Suprapubic skin (tissue), 4 donors: ENCODE measurements around the gene PTPRN2. TPM values are rescaled to one million over a fixed set of nuclear protein-coding genes. Genes with fewer than 3 reads are reported as not detected.

Experiments
- DNase-seq, 2 donors: peaks; one replicate each; pipeline ENCODE4 v3.0.0-alpha.2; 2019; ENCODE audit warnings: low spot score in 2 of 2
- H3K27ac ChIP-seq: fragments of 200-600 bp; sonication (generic); one replicate; pipeline ENCODE4 v1.5.1; 2019
- H3K27me3 ChIP-seq: fragments of 200-600 bp; sonication (generic); one replicate; pipeline ENCODE4 v1.5.1; 2019
- H3K36me3 ChIP-seq: fragments of 200-600 bp; sonication (generic); one replicate; pipeline ENCODE4 v1.5.1; 2019
- H3K4me1 ChIP-seq: fragments of 200-600 bp; sonication (generic); one replicate; pipeline ENCODE4 v1.5.1; 2019
- H3K4me3 ChIP-seq: fragments of 200-600 bp; sonication (generic); one replicate; pipeline ENCODE4 v1.5.1; 2019; ENCODE audit warnings: mild to moderate bottlenecking
- H3K9me3 ChIP-seq: fragments of 200-600 bp; sonication (generic); one replicate; pipeline ENCODE4 v1.5.1; 2019
- EP300 ChIP-seq: sonication (generic); formaldehyde crosslinking; IDR thresholded peaks from one replicate; pipeline ENCODE4 v1.6.1; 2017; ENCODE audit warnings: antibody characterized with exemption
- POLR2A ChIP-seq, 2 donors: fragments of 450-650 bp; IDR thresholded peaks; one replicate each; pipeline ENCODE4 v1.6.1; 2017; ENCODE audit warnings: antibody characterized with exemption in 2 of 2, mild to moderate bottlenecking in 2 of 2, moderate library complexity in 2 of 2
- POLR2AphosphoS5 ChIP-seq, 3 donors: sonication (generic); formaldehyde crosslinking; IDR thresholded peaks; one replicate each; pipeline ENCODE4 v1.6.1; 2017; ENCODE audit warnings: antibody characterized with exemption in 3 of 3
- WGBS: methylation state at CpG from one replicate; pipeline ENCODE4 v1.1.5; 2018; 5-methylcytosine and 5-hydroxymethylcytosine counted together
- total RNA-seq, 4 donors: library from RNA; depleted of rRNA; stranded (reverse); fragments of >200 nt; gene quantifications; one replicate each; pipeline ENCODE4 v1.1.0, GENCODE V29; 2016
- TF ChIP-seq, protein P1 (sequence below), 2 donors: fragments of 200-600 bp in 1 of 2; fragments of 450-650 bp in 1 of 2; sonication (generic) in 1 of 2; IDR thresholded peaks; one replicate each; pipeline ENCODE4 v1.5.1; 2016 to 2019; ENCODE audit warnings: antibody characterized with exemption in 2 of 2, mild to moderate bottlenecking in 1 of 2, moderate library complexity in 1 of 2

The PTPRN2 gene
- total RNA-seq, 4 donors from 2014 or later = 0.23 to 1.8 (median 1.3) TPM

GRCh38 chr7:157537056-157537455 is 1050.6 kb downstream of the PTPRN2 start:
- Histone ChIP-seq H3K27me3 (no peaks in the 10 kb centered on the region), H3K4me1 (no peaks in the 10 kb centered on the region), H3K9me3 (no peaks in the 10 kb centered on the region), H3K4me3 (no peak overlapping the region), H3K27ac (no peak overlapping the region), H3K36me3 (no peaks in the 10 kb centered on the region)
- peak; percentile 17 to 21 for DNase-seq
- WGBS = 89% methylated on average over 5 of the region's 5 CpGs
- TF ChIP-seq, protein P1, sequence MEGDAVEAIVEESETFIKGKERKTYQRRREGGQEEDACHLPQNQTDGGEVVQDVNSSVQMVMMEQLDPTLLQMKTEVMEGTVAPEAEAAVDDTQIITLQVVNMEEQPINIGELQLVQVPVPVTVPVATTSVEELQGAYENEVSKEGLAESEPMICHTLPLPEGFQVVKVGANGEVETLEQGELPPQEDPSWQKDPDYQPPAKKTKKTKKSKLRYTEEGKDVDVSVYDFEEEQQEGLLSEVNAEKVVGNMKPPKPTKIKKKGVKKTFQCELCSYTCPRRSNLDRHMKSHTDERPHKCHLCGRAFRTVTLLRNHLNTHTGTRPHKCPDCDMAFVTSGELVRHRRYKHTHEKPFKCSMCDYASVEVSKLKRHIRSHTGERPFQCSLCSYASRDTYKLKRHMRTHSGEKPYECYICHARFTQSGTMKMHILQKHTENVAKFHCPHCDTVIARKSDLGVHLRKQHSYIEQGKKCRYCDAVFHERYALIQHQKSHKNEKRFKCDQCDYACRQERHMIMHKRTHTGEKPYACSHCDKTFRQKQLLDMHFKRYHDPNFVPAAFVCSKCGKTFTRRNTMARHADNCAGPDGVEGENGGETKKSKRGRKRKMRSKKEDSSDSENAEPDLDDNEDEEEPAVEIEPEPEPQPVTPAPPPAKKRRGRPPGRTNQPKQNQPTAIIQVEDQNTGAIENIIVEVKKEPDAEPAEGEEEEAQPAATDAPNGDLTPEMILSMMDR (IDR thresholded peaks at IDR 0.05) = no peak
- TF ChIP-seq EP300 (no peak), POLR2AphosphoS5 (IDR thresholded peaks at IDR 0.05) (no peak), POLR2A (IDR thresholded peaks at IDR 0.05) (no peak)

DNA sequence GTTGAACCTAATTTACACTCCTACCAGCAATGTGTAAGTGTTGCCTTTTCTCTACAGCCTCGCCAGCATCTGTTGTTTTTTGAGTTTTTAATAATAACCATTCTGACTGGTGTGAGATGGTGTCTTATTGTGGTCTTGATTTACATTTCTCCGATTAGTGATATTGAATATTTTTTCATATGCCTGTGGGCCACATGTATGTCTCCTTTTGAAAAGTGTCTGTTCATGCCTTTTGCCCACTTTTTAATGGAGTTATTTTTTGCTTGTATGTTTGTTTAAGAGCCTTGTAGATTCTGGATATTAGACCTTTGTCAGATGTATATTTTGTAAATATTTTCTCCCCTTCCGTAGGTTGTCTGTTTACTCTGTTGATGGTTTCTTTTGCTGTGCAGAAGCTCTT is 1055.6 kb downstream of the PTPRN2 start:
- Histone ChIP-seq H3K9me3 (no peaks in the 10 kb centered on the region), H3K27ac (no peak overlapping the region), H3K36me3 (no peaks in the 10 kb centered on the region), H3K4me3 (no peak overlapping the region), H3K4me1 (no peaks in the 10 kb centered on the region), H3K27me3 (peaks cover 5% of the 10 kb centered on the region)
- no peak for DNase-seq
- TF ChIP-seq, protein P1 (IDR thresholded peaks at IDR 0.05) = no peak
- TF ChIP-seq POLR2AphosphoS5 (IDR thresholded peaks at IDR 0.05) = no peak
- TF ChIP-seq EP300 = no peak
- TF ChIP-seq POLR2A (IDR thresholded peaks at IDR 0.05) = no peak
- WGBS = 94% methylated on average over 3 of the region's 3 CpGs

DNA sequence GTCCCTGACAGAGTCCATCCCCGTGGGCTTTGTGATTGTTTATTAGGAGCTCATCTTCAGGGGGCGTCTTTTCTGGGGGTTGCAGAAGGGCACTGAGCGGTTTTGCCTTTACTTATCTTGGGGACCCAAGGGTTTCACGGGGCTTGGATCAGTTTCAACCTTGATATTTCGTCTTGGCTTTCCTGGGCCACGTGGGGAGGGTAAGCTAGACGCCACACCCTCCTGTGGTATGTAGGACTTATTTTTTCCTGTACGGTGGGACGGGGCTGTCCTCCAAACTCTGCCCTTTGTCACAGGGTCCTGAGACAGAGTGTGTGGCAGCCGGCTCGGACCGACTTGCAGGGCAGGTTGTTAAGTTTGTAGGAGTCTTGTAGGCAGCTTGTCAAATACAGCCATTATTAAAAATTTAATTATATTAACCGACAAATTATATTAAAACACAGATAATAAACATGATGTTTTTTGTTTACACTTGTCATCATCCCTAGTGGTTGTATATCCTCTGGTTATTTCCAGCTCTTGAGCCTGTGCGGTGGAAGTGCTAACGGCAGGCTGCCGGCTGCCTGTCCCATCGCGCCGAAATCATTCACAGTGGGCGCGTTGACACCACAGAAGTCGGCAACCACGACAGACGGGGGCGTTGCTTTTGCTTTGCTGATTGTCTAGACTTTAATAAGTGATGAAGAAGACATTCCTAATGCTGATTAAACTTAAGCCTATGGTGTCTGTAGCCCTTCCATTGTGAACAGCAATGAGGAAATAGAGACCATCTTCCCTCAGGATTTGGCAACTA is 1057.7 kb downstream of the PTPRN2 start:
- Histone ChIP-seq H3K27ac (no peak overlapping the region), H3K27me3 (peaks cover 10% of the 10 kb centered on the region), H3K9me3 (no peaks in the 10 kb centered on the region), H3K36me3 (no peaks in the 10 kb centered on the region), H3K4me1 (no peaks in the 10 kb centered on the region), H3K4me3 (no peak overlapping the region)
- TF ChIP-seq EP300 (no peak), POLR2A (IDR thresholded peaks at IDR 0.05) (no peak), POLR2AphosphoS5 (IDR thresholded peaks at IDR 0.05) (no peak)
- TF ChIP-seq, protein P1 (IDR thresholded peaks at IDR 0.05) = no peak
- DNase-seq = peak; percentile 28 to 55
- WGBS = 70% methylated on average over 25 of the region's 25 CpGs

DNA sequence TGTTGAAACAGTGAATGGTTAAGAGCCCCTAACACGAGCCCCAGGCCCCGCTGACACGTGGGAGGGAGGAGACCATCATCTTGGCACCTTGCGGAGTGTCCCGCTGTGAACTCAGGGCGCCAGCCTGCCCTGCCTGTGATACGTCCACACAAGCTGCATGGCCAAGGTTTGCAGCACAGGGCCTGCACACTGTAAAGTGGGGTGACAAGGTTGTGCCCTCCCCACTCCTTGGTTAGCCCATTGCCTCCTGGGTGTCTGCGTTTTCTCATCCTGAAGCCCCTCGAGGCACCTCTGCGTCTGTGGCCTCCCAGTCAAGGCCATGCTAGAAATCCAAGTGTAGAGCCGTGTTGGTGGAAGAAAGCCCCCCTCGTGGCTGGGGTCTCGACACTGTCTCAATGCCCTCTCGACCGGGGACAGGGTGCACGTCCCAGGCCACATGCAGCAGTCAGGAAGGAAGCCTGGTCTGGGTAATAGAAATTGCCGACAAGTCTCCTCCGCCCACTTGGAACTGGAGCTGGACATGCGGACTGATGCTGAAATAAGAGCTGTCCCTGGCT is 1058.8 kb downstream of the PTPRN2 start:
- peaks cover 16% of the 10 kb centered on the region for H3K27me3 ChIP-seq
- H3K36me3 ChIP-seq = no peaks in the 10 kb centered on the region
- TF ChIP-seq POLR2A (IDR thresholded peaks at IDR 0.05) (no peak), EP300 (no peak), POLR2AphosphoS5 (IDR thresholded peaks at IDR 0.05) (no peak)
- TF ChIP-seq, protein P1 (IDR thresholded peaks at IDR 0.05) = no peak
- peak in 1 of 2 donors; percentile 72 for DNase-seq
- no peak overlapping the region for H3K4me3 ChIP-seq
- H3K27ac ChIP-seq = no peak overlapping the region
- H3K4me1 ChIP-seq = no peaks in the 10 kb centered on the region
- no peaks in the 10 kb centered on the region for H3K9me3 ChIP-seq
- WGBS = 55% methylated on average over 19 of the region's 19 CpGs

- Histone ChIP-seq H3K27ac (no peak overlapping the region), H3K27me3 (peaks cover 23% of the 10 kb centered on the region), H3K9me3 (no peaks in the 10 kb centered on the region), H3K4me1 (no peaks in the 10 kb centered on the region), H3K36me3 (no peaks in the 10 kb centered on the region), H3K4me3 (no peak overlapping the region)
- 77% methylated on average over 15 of the region's 19 CpGs for WGBS
- no peak for TF ChIP-seq POLR2A (IDR thresholded peaks at IDR 0.05)
- TF ChIP-seq, protein P1 (IDR thresholded peaks at IDR 0.05) = no peak
- no peak for TF ChIP-seq POLR2AphosphoS5 (IDR thresholded peaks at IDR 0.05)
- TF ChIP-seq EP300 = no peak
- peak in 1 of 2 donors; percentile 56 for DNase-seq
Measured at GRCh38 chr7:157527686-157528085, 1059.9 kb downstream of the PTPRN2 start.
